B cell (primary cell): ENCODE results near the gene STYXL1. TPM values are rescaled to one million over a fixed set of nuclear protein-coding genes. Genes with fewer than 3 reads are reported as not detected.

Experiments used
- ATAC-seq: fragments of 200-7000 bp; cut with Tn5 transposase; one replicate; pipeline ENCODE4 v1.10.0; 2021; ENCODE audit warnings: low read depth, mild to moderate bottlenecking, moderate number of reproducible peaks, moderate library complexity
- CTCF ChIA-PET: fragments of 350-600 bp; sonication (Branson Sonifier 250); formaldehyde crosslinking; loops from one replicate; lab custom pipeline; 2021; ENCODE audit warnings: antibody characterized with exemption, inconsistent platforms; lab: Charles Lee
- POLR2A ChIA-PET: fragments of 350-600 bp; sonication (Branson Sonifier 250); formaldehyde crosslinking; loops from one replicate; lab custom pipeline; 2021; ENCODE audit warnings: antibody characterized with exemption; lab: Charles Lee
- DNase-seq: peaks from one replicate; pipeline ENCODE4 v3.0.0; 2013
- H2AFZ ChIP-seq: 2 replicates; pipeline ENCODE4 v1.6.1; 2012; ENCODE audit warnings: mild to moderate bottlenecking, low read depth, low read length; ENCODE audit not compliant: insufficient read depth, poor library complexity, severe bottlenecking
- H3K27ac ChIP-seq, 2 donors: 1 replicate in 1 of 2; 2 replicates in 1 of 2; pipeline ENCODE4 v1.5.1; 2012 to 2013; ENCODE audit warnings: low read length in 2 of 2, mild to moderate bottlenecking in 2 of 2, moderate library complexity in 1 of 2
- H3K27me3 ChIP-seq, 4 experiments: fragments of 200-600 bp in 1 of 4; sonication (generic) in 1 of 4; replicated peaks in 1 of 4; 1 replicate in 2 of 4; 2 replicates in 2 of 4; pipeline versions ENCODE4 v1.6.1 to v1.7.0; 2013 to 2016; ENCODE audit warnings: low read length in 3 of 4, mild to moderate bottlenecking in 2 of 4, mixed read lengths in 1 of 4, moderate library complexity in 1 of 4; ENCODE audit not compliant: insufficient read depth in 4 of 4, control insufficient read depth in 3 of 4; ENCODE audit errors: control extremely low read depth in 1 of 4
- H3K36me3 ChIP-seq, 2 experiments: replicated peaks in 1 of 2; 1 replicate in 1 of 2; 2 replicates in 1 of 2; pipeline versions ENCODE4 v1.6.1 to v1.7.1; 2013; ENCODE audit warnings: low read length in 1 of 2; ENCODE audit not compliant: insufficient read depth in 2 of 2, control insufficient read depth in 1 of 2; ENCODE audit errors: control extremely low read depth in 1 of 2, extremely low read depth in 1 of 2
- H3K4me1 ChIP-seq, 2 donors: fragments of 200-600 bp in 1 of 2; sonication (generic) in 1 of 2; 1 replicate in 1 of 2; 2 replicates in 1 of 2; pipeline versions ENCODE4 v1.5.1 to v1.6.1; 2013 to 2017; ENCODE audit warnings: low read length in 2 of 2; ENCODE audit not compliant: control insufficient read depth in 2 of 2, insufficient read depth in 2 of 2
- H3K4me2 ChIP-seq: replicated peaks from 2 replicates; pipeline ENCODE3; 2012; ENCODE audit warnings: mild to moderate bottlenecking, low read depth, low read length; ENCODE audit not compliant: poor library complexity, severe bottlenecking
- H3K4me3 ChIP-seq, 5 experiments: fragments of 200-600 bp in 1 of 5; sonication (generic) in 1 of 5; 1 replicate in 3 of 5; 2 replicates in 2 of 5; pipeline versions ENCODE4 v1.5.1 to v1.7.0; 2011 to 2016; ENCODE audit warnings: low read length in 4 of 5, mild to moderate bottlenecking in 4 of 5, low read depth in 2 of 5, control low read depth in 1 of 5, moderate library complexity in 1 of 5; ENCODE audit not compliant: insufficient read depth in 1 of 5; ENCODE audit errors: control extremely low read depth in 1 of 5, extremely low read depth in 1 of 5
- H3K79me2 ChIP-seq: fragments of 200-600 bp; sonication (generic); one replicate; pipeline ENCODE4 v1.6.0; 2016; ENCODE audit warnings: low read length; ENCODE audit not compliant: control insufficient read depth, insufficient read depth
- H3K9ac ChIP-seq: fragments of 200-600 bp; sonication (generic); 2 replicates; pipeline ENCODE4 v1.6.1; 2017; ENCODE audit warnings: mild to moderate bottlenecking, low read length, moderate library complexity
- H3K9me3 ChIP-seq, 3 donors: one replicate each; pipeline versions ENCODE4 v1.6.1 to v1.7.1; 2013; ENCODE audit warnings: low read length in 2 of 3; ENCODE audit not compliant: control insufficient read depth in 2 of 3, insufficient read depth in 1 of 3; ENCODE audit errors: control extremely low read depth in 1 of 3
- H4K20me1 ChIP-seq: 2 replicates; pipeline ENCODE4 v1.6.0; 2012; ENCODE audit warnings: mild to moderate bottlenecking, low read length; ENCODE audit not compliant: insufficient read depth, control insufficient read depth, poor library complexity, severe bottlenecking
- H3K27ac Mint-ChIP-seq: one replicate; pipeline ENCODE4 v1.8.0; 2021; ENCODE audit warnings: mixed read lengths
- H3K27me3 Mint-ChIP-seq: one replicate; pipeline ENCODE4 v1.8.0; 2021; ENCODE audit warnings: mixed read lengths
- H3K4me1 Mint-ChIP-seq: one replicate; pipeline ENCODE4 v1.8.0; 2021; ENCODE audit warnings: mixed read lengths
- H3K4me3 Mint-ChIP-seq: one replicate; pipeline ENCODE4 v1.8.0; 2021; ENCODE audit warnings: mixed read lengths
- H3K9me3 Mint-ChIP-seq: one replicate; pipeline ENCODE4 v1.8.0; 2022; ENCODE audit warnings: mixed read lengths; ENCODE audit not compliant: insufficient read depth
- EZH2 ChIP-seq: IDR thresholded peaks from 2 replicates; pipeline ENCODE4 v1.6.1; 2012; ENCODE audit warnings: borderline replicate concordance, low read depth, mild to moderate bottlenecking, moderate library complexity, low read length; ENCODE audit not compliant: insufficient read depth, poor library complexity, severe bottlenecking
- WGBS: methylation state at CpG from one replicate; pipeline ENCODE4 v1.1.5; 2013; ENCODE audit warnings: missing lambda C conversion rate; ENCODE audit not compliant: insufficient coverage; 5-methylcytosine and 5-hydroxymethylcytosine counted together
- intact Hi-C: fragments of 100-400 bp; cut with micrococcal nuclease; formaldehyde crosslinking; loops from one replicate; pipeline ENCODE4 v1.10.0; 2022
- polyA plus RNA-seq: library from polyadenylated mRNA; depleted of rRNA; stranded (reverse); fragments of >200 nt; gene quantifications from 2 replicates; pipeline ENCODE4 v1.2.3, GENCODE V29; 2012
- total RNA-seq, 2 donors: library from RNA; stranded (reverse); fragments of 120-200 nt in 1 of 2; gene quantifications; 1 replicate in 1 of 2; 2 replicates in 1 of 2; pipeline versions ENCODE4 v1.2.3 to v1.2.4, GENCODE V29; 2013 to 2022
- TF ChIP-seq, protein P1 (sequence below): fragments of 200-600 bp; IDR thresholded peaks from one replicate; pipeline ENCODE4 v1.8.0; 2022; ENCODE audit warnings: antibody characterized with exemption, mild to moderate bottlenecking

STYXL1 gene
- total and polyA plus RNA-seq, 2 donors (not counting 1 experiment from before 2014, with no cell fraction given) = 15.2 to 29.3 TPM

DNA sequence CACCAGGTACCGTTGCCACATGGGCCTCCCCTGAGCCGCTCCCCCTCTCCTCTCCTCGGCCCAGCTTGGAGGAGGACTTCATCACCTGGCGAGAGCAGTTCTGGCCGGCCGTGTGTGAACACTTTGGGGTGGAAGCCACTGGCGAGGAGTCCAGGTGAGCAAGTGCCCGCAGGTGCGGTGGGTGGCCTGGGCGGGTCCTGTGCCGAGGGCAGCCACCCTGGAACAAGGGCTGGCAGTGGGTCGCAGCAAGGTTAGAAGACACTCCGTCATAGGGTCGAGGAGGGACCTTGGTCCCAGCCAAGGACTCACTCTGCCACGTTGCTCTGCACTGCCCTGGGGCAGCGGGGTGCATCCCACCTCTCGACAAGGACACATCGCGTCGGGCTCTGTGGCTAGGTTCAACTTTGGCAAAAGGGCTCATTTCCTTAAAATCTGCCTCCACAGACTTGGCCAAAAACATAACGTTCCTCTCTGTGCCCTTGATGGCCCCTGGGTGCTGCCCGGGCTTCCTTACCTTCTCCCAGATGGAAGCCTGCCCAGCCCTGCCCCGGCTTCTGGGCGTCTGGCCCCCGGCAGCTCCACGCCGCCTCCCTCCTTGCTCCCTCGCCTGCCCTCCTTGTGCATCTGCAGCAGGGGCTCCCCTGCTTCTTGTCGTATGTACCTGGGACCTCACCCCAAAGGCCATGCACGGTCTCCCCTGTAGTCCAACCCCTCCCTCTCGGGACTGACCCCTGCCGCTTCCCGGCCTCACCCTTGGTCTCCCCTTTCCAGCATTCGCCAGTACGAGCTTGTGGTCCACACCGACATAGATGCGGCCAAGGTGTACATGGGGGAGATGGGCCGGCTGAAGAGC, 66.1 kb downstream of the STYXL1 start:
- Mint-ChIP-seq H3K4me1 (no peaks in the 10 kb centered on the region), H3K4me3 (no peak overlapping the region), H3K27ac (no peak overlapping the region), H3K27me3 (no peaks in the 10 kb centered on the region), H3K9me3 (no peaks in the 10 kb centered on the region)
- intact Hi-C loops = no loop called here
- Histone ChIP-seq H3K79me2 (no peaks in the 10 kb centered on the region), H3K4me2 (no peak overlapping the region), H3K4me1 (no peaks in the 10 kb centered on the region), H2AFZ (no peak overlapping the region), H3K9ac (no peak overlapping the region), H3K9me3 (no peaks in the 10 kb centered on the region), H4K20me1 (no peaks in the 10 kb centered on the region), H3K36me3 (peaks cover 0 to 50% of the 10 kb centered on the region in 2 experiments), H3K27me3 (no peaks in the 10 kb centered on the region), H3K27ac (no peak overlapping the region), H3K4me3 (no peak overlapping the region)
- ChIA-PET POLR2A (no interaction called here), CTCF (no interaction called here)
- TF ChIP-seq, protein P1, sequence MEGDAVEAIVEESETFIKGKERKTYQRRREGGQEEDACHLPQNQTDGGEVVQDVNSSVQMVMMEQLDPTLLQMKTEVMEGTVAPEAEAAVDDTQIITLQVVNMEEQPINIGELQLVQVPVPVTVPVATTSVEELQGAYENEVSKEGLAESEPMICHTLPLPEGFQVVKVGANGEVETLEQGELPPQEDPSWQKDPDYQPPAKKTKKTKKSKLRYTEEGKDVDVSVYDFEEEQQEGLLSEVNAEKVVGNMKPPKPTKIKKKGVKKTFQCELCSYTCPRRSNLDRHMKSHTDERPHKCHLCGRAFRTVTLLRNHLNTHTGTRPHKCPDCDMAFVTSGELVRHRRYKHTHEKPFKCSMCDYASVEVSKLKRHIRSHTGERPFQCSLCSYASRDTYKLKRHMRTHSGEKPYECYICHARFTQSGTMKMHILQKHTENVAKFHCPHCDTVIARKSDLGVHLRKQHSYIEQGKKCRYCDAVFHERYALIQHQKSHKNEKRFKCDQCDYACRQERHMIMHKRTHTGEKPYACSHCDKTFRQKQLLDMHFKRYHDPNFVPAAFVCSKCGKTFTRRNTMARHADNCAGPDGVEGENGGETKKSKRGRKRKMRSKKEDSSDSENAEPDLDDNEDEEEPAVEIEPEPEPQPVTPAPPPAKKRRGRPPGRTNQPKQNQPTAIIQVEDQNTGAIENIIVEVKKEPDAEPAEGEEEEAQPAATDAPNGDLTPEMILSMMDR = no peak
- TF ChIP-seq EZH2 = no peak
- DNase-seq (no peak), ATAC-seq (no peak)
- WGBS = 91% methylated on average over 35 of the region's 38 CpGs

DNA sequence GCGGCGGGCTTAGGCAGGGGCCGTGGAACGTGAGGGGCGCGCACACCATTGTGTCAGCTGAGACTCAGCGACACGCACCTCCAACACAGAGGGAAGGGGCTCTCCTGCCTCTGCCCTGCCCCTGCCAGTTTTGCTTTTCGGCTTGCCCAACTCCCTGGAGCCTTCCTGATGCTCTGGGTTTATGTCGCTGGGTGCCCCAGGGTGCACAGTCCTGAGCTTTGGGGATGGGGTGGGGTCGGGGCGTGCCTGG, 66.7 kb downstream of the STYXL1 start:
- CTCF ChIA-PET = no interaction called here
- intact Hi-C loops = no loop called here

More for the DNA sequence above, 66.7 kb downstream of the STYXL1 start:
- Histone ChIP-seq H3K4me1 (no peaks in the 10 kb centered on the region), H3K79me2 (no peaks in the 10 kb centered on the region), H3K4me3 (no peak overlapping the region), H3K27ac (no peak overlapping the region), H2AFZ (no peak overlapping the region), H3K36me3 (peaks cover 0 to 45% of the 10 kb centered on the region in 2 experiments), H3K27me3 (no peaks in the 10 kb centered on the region), H3K9me3 (no peaks in the 10 kb centered on the region), H3K4me2 (no peak overlapping the region), H3K9ac (no peak overlapping the region), H4K20me1 (no peaks in the 10 kb centered on the region)
- Mint-ChIP-seq H3K27ac (no peak overlapping the region), H3K4me3 (no peak overlapping the region), H3K9me3 (no peaks in the 10 kb centered on the region), H3K27me3 (no peaks in the 10 kb centered on the region), H3K4me1 (no peaks in the 10 kb centered on the region)
- no peak for TF ChIP-seq EZH2
- TF ChIP-seq, protein P1 = no peak
- WGBS = 86% methylated on average over 11 of the region's 12 CpGs
- ATAC-seq (no peak), DNase-seq (no peak)
- POLR2A ChIA-PET = no interaction called here
